Spinal cord (tissue), 10 donors: ENCODE results near the gene ERICH6B. TPM values are rescaled to one million over a fixed set of nuclear protein-coding genes. Genes with fewer than 3 reads are reported as not detected.
"Not testable (repeated sequence)": the region's sequence is repeated elsewhere in the genome, so short reads cannot be mapped to it uniquely, and the experiment has no call there.

Experiments
- DNase-seq, 6 donors: peaks; one replicate each; pipeline versions ENCODE4 v3.0.0 to v3.0.0-alpha.2; 2013 to 2015; ENCODE audit warnings: low spot score in 6 of 6, low read depth in 4 of 6
- H3K27ac ChIP-seq: one replicate; pipeline ENCODE4 v1.5.1; 2013; ENCODE audit warnings: low read depth, low read length, control low read depth
- H3K27me3 ChIP-seq: one replicate; pipeline ENCODE4 v1.6.1; 2013; ENCODE audit warnings: low read length; ENCODE audit not compliant: control insufficient read depth, insufficient read depth
- H3K36me3 ChIP-seq: one replicate; pipeline ENCODE4 v1.6.1; 2013; ENCODE audit warnings: low read length; ENCODE audit not compliant: control insufficient read depth, insufficient read depth
- H3K4me1 ChIP-seq: one replicate; pipeline ENCODE4 v1.6.1; 2013; ENCODE audit warnings: low read length; ENCODE audit not compliant: control insufficient read depth, insufficient read depth
- H3K4me3 ChIP-seq: one replicate; pipeline ENCODE4 v1.5.1; 2013; ENCODE audit warnings: low read depth, low read length, control low read depth
- H3K9me3 ChIP-seq: one replicate; pipeline ENCODE4 v1.6.1; 2013; ENCODE audit warnings: low read length; ENCODE audit not compliant: control insufficient read depth, insufficient read depth
- WGBS: methylation state at CpG from one replicate; pipeline ENCODE4 v1.1.5; 2013; ENCODE audit warnings: missing lambda C conversion rate; ENCODE audit not compliant: insufficient coverage; 5-methylcytosine and 5-hydroxymethylcytosine counted together
- long read RNA-seq, 4 donors: transcript quantifications; one replicate each; lab custom pipeline, GENCODE V29; 2026
- polyA plus RNA-seq, 2 donors: library from polyadenylated mRNA; unstranded; fragments of 120-200 nt; gene quantifications; one replicate each; pipeline ENCODE4 v1.2.1, GENCODE V29; 2013; ENCODE audit not compliant: insufficient read length in 2 of 2
- total RNA-seq, 2 donors: library from RNA; depleted of rRNA in 1 of 2; stranded (reverse); fragments of 120-200 nt in 1 of 2; fragments of >200 nt in 1 of 2; gene quantifications; one replicate each; pipeline versions ENCODE4 v1.2.3 to v1.2.4, GENCODE V29; 2013 to 2014
- donor health status: healthy.

Gene ERICH6B
- under 1 TPM in 1 of 2 donors, not detected in 1; 0.39 TPM for total RNA-seq
- polyA plus RNA-seq: 1 to 10 TPM; 2.8 to 4.7 TPM
- long read RNA-seq, donor 1: 0 reads
- long read RNA-seq, donor 2: 0 reads
- long read RNA-seq, donor 3: 0 reads
- long read RNA-seq, donor 4, partial matches to known transcripts: 40 of 40 reads
- long read RNA-seq, donor 4, other reads (novel, unspliced or antisense): 0 of 40 reads

DNA sequence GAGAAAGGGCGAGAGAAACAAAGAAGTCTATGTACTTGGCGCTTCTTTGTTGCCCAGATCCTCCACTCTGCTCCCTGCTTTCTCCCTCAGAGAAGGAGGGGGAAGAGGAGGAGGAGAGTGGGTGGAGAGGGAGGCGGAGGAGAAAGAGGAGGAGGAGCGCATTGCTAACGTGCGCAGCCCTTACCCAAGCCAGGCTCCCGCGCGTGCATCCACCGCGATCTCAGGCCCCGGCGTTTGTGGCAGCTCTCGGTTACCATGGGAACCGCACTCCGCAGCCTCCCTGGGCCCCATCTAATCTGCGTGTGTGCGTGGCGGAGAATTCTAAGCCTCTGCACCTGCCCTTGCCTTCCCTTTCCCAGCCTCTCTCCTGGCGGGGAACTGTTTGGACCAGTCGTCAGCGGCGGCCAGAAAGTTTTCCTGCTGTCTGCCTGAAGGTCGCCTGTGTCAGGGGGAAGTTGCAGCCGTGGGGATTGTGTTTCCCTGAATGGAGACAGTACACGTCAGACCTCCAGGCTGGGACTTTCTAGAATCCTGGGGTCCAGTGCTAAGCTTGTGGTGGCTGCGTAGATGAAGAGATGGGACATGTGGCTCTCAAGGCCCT lies at the start of gene ERICH6B:
ERICH6B (minus strand) TSS at position 239 of the 601 bp plus-strand sequence. CDS start 18,734 bp downstream, outside the sequence.
- H3K27ac ChIP-seq: peak within 1 kb of the TSS; percentile 65
- H3K4me1 ChIP-seq: peaks cover 17% of the 10 kb centered on the region
- peak within 1 kb of the TSS; percentile 30 for H3K4me3 ChIP-seq
- H3K9me3 ChIP-seq: peaks cover 4% of the 10 kb centered on the region
- 4% methylated on average over 24 of the region's 27 CpGs for WGBS
- no peaks in the 10 kb centered on the region for H3K27me3 ChIP-seq
- peak; percentile 54 to 98 (median 68) for DNase-seq
- no peaks in the 10 kb centered on the region for H3K36me3 ChIP-seq

DNA sequence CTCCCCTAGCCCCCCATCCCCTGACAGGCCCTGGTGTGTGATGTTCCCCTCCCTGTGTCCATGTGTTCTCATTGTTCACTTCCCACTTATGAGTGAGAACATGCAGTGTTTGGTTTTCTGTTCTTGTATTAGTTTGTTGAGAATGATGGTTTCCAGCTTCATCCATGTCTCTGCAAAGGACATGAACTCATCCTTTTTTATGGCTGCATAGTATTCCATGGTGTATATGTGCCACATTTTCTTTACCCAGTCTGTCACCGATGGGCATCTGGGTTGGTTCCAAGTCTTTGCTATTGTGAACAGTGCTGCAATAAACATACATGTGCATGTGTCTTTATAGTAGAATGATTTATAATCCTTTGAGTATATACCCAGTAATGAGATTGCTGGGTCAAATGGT lies 47.4 kb upstream of the ERICH6B start:
- H3K4me1 ChIP-seq, H3K9me3 ChIP-seq, H3K4me3 ChIP-seq, H3K36me3 ChIP-seq, DNase-seq, H3K27ac ChIP-seq, H3K27me3 ChIP-seq: not testable (repeated sequence)
- WGBS: no CpG with 5 or more reads among the region's 1 CpG

DNA sequence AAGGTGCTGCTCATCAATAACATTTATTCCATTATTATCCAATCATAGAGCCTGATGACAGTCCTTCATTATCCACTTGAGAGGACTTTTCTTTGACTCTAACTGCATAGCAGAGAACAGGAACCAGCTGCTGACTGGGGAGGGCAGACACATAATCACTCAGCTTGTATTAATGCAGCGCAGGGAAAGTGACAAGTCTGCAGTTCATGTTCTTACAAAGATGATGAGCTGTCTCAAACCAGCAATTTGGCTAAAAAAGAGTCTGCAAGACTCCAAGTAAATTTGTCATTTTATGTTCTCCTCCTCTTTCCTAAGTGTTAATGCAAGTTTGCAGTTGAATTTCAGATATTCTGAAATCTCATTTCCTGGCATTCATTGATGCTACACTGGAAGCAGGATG lies 46.6 kb upstream of the ERICH6B start:
- Histone ChIP-seq H3K9me3 (no peaks in the 10 kb centered on the region), H3K27me3 (no peaks in the 10 kb centered on the region), H3K36me3 (no peaks in the 10 kb centered on the region), H3K4me3 (no peak overlapping the region), H3K4me1 (no peaks in the 10 kb centered on the region), H3K27ac (no peak overlapping the region)
- WGBS: 50% methylated on average over 1 of the region's 1 CpG
- peak in 2 of 6 donors; percentile 49 to 77 for DNase-seq

DNA sequence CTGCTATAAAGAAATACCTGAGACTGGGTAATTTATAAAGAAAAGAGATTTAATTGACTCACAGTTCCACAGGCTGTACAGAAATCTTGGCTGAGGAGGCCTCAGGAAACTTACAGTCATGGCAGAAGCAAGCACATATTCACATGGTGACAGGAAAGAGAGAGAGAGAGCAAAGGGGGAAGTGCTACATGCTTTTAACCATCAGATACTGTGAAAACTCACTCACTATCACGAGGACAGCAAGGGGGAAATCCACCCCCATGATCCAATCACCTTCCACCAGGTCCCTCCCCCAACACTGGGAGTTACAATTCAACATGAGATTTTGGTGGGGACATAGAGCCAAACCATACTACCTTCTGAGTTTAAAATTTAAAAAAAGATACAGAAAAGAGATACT lies 44.9 kb upstream of the ERICH6B start:
- not testable (repeated sequence) for H3K4me1 ChIP-seq, H3K36me3 ChIP-seq, DNase-seq, H3K9me3 ChIP-seq, H3K27ac ChIP-seq, H3K4me3 ChIP-seq, H3K27me3 ChIP-seq
- no CpG with 5 or more reads among the region's 1 CpG for WGBS

DNA sequence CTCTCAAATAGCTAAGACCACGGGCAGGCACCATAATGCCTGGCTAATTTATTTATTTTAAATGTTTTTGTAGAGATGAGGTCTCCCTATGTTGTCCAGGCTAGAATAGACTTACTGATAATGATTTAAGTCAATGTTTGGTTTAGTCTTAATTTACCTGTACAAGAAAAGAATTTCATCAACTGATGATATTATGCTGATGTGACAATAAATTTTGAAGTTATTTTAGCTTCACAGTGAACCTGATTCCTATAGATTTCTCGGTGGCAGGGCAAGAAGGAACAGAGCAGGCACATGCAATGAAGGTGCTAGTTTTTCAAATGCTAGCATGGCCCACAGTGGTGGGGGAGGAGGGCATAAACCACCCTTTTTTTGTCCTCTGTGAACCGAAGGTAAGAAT lies 44.0 kb upstream of the ERICH6B start:
- Histone ChIP-seq H3K27me3 (no peaks in the 10 kb centered on the region), H3K27ac (no peak overlapping the region), H3K4me3 (no peak overlapping the region), H3K9me3 (no peaks in the 10 kb centered on the region), H3K36me3 (no peaks in the 10 kb centered on the region), H3K4me1 (no peaks in the 10 kb centered on the region)
- WGBS: 67% methylated on average over 1 of the region's 3 CpGs
- no peak for DNase-seq

DNA sequence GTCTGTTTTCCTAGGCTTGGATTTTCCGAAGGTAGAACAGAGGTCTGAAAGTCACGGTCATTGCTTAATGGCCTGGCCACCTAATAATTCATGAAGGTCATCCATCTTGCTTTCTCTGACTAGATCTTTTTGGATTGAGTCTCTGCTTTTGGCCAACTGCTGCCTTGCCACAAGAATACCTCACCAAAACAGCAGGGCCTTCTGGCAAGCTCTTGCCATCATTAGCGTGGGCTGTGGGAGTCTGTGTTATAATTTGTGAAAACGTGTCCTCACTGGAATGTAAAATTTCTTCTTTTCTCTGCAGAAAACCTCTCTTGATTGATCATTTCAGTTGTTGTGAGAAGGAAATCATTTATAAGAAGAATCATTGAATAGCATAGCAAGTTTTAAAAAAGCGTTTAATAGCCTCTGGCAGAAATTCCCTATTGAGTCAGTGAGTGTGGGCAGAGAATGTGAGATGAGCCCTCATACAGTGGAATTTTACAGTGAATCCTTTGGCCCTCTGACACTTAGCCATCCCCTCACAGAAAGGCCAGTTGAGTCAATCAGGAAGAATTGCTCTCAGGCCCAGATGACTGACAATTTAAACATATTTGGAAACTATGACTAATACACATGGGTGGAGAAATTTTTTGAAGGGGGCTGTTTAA lies 43.2 kb upstream of the ERICH6B start:
- H3K4me3 ChIP-seq: no peak overlapping the region
- 80% methylated on average over 2 of the region's 5 CpGs for WGBS
- no peaks in the 10 kb centered on the region for H3K4me1 ChIP-seq
- no peaks in the 10 kb centered on the region for H3K36me3 ChIP-seq
- no peaks in the 10 kb centered on the region for H3K27me3 ChIP-seq
- H3K9me3 ChIP-seq: no peaks in the 10 kb centered on the region
- no peak overlapping the region for H3K27ac ChIP-seq
- DNase-seq: no peak

DNA sequence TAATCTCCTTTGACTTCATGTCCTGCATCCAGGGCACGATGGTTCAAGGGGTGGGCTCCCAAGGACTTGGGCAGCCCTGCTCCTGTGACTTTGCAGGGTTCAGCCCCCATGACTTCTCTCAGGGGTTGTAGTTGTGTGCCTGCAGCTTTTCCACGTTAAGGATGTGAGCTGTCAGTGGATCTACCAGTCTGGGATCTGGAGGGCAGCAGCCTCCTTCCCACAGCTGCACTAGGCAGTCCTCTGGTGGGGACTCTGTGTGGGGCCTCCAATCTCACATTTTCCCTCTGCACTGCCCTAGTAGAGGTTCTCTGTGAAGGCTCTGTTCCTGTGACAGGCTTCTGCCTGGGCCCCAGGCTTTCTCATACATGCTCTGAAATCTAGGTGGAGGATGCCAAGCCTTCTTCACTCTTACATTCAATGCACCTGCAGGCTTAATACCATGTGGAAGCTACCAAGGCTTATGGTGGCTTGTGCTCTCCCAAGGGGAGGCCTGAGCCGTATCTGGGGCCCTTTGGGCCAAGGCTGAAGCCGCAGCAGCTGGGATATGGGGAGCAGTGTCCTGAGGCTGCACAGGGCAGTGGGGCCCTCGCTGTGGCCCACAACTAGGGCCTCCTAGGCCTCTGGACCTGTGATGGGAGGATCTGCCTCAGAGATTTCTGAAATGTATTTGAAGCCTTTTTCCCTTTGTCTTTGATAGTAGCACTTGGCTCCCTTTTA lies 39.3 kb upstream of the ERICH6B start:
- no peaks in the 10 kb centered on the region for H3K36me3 ChIP-seq
- no peaks in the 10 kb centered on the region for H3K27me3 ChIP-seq
- no peak overlapping the region for H3K27ac ChIP-seq
- DNase-seq: no peak
- H3K4me1 ChIP-seq: no peaks in the 10 kb centered on the region
- 92% methylated on average over 4 of the region's 5 CpGs for WGBS
- H3K9me3 ChIP-seq: no peaks in the 10 kb centered on the region
- H3K4me3 ChIP-seq: no peak overlapping the region

DNA sequence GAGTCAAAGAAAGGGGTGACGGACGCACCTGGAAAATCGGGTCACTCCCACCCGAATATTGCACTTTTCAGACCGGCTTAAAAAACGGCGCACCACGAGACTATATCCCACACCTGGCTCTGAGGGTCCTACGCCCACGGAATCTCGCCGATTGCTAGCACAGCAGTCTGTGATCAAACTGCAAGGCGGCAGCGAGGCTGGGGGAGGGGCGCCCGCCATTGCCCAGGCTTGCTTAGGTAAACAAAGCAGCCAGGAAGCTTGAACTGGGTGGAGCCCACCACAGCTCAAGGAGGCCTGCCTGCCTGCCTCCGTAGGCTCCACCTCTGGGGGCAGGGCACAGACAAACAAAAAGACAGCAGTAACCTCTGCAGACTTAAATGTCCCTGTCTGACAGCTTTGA lies 29.7 kb upstream of the ERICH6B start:
- not testable (repeated sequence) for H3K27ac ChIP-seq, DNase-seq, H3K36me3 ChIP-seq, H3K4me1 ChIP-seq, H3K9me3 ChIP-seq, H3K4me3 ChIP-seq, H3K27me3 ChIP-seq
- no CpG with 5 or more reads among the region's 17 CpGs for WGBS

DNA sequence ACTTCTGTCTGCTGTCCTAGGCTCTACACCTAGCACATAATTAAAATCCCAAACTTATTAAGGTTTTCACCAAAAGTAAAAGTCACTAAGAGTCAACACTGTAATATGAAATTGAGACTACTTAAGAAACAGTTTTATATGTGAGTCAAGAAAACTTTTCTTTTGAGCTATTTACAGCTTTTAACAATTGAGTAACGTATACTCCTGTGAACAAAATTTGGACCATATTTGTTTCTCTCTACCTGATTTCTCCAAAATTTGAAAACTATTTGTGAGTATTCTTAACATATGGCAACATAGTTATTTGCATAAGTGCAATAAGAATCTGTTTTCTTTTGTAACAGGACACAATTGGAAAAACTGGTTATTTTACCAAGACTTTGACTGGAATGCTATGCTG lies 26.6 kb upstream of the ERICH6B start:
- no CpG with 5 or more reads among the region's 1 CpG for WGBS
- not testable (repeated sequence) for H3K4me1 ChIP-seq

More for the DNA sequence above, 26.6 kb upstream of the ERICH6B start:
- not testable (repeated sequence) for DNase-seq, H3K27me3 ChIP-seq, H3K36me3 ChIP-seq, H3K4me3 ChIP-seq, H3K27ac ChIP-seq, H3K9me3 ChIP-seq
